Vagina (tissue), 2 donors: ENCODE results near the gene CLN6.

Source experiments
- CTCF ChIP-seq, 3 experiments: fragments of 450-650 bp in 2 of 3; fragments of 200-600 bp in 1 of 3; sonication (generic) in 1 of 3; IDR thresholded peaks; one replicate each; pipeline ENCODE4 v1.5.1; 2017 to 2019; ENCODE audit warnings: antibody characterized with exemption in 3 of 3, mild to moderate bottlenecking in 2 of 3, moderate library complexity in 2 of 3
- POLR2A ChIP-seq, 2 donors: fragments of 450-650 bp; IDR thresholded peaks; one replicate each; pipeline ENCODE4 v1.6.1; 2017; ENCODE audit warnings: antibody characterized with exemption in 2 of 2, mild to moderate bottlenecking in 2 of 2, moderate library complexity in 2 of 2
- POLR2AphosphoS5 ChIP-seq, 2 donors: sonication (generic); formaldehyde crosslinking; IDR thresholded peaks; one replicate each; pipeline ENCODE4 v1.9.0; 2017; ENCODE audit warnings: antibody characterized with exemption in 2 of 2, mild to moderate bottlenecking in 2 of 2, low read depth in 1 of 2; ENCODE audit not compliant: insufficient read depth in 1 of 2

GRCh38 chr15:68239025-68239424, 9.5 kb upstream of the CLN6 start:
- TF ChIP-seq POLR2AphosphoS5 (IDR thresholded peaks at IDR 0.05; ENCODE audit: insufficient read depth in 1 of 2, low read depth in 1 of 2), result no peak
- no peak for TF ChIP-seq CTCF (IDR thresholded peaks at IDR 0.05)
- TF ChIP-seq POLR2A (IDR thresholded peaks at IDR 0.05), result no peak
